GM12878 (cell line): ENCODE results near the gene CNR2. TPM values are rescaled to one million over a fixed set of nuclear protein-coding genes. Genes with fewer than 3 reads are reported as not detected.
A peak's percentile ranks its signal among the peaks of the same experiment; 100 is the strongest.

Source experiments
- ATF2 ChIP-seq: IDR thresholded peaks from 2 replicates; pipeline ENCODE4 v1.6.1; 2012; ENCODE audit warnings: low read length, inconsistent platforms
- ATF3 ChIP-seq: IDR thresholded peaks from 2 replicates; pipeline ENCODE4 v1.6.1; 2011; ENCODE audit warnings: low read depth, mild to moderate bottlenecking, low read length, moderate library complexity, borderline replicate concordance; ENCODE audit errors: extremely low read depth
- BCL3 ChIP-seq: IDR thresholded peaks from 2 replicates; pipeline ENCODE4 v1.6.1; 2011; ENCODE audit warnings: borderline replicate concordance, low read depth, mild to moderate bottlenecking, moderate library complexity, low read length; ENCODE audit not compliant: insufficient read depth, poor library complexity, severe bottlenecking
- EED ChIP-seq: sonication (generic); IDR thresholded peaks from 2 replicates; pipeline ENCODE4 v1.6.1; 2016; ENCODE audit warnings: antibody characterized with exemption, low read depth
- ELK1 ChIP-seq: IDR thresholded peaks from 2 replicates; pipeline ENCODE4 v1.6.1; 2012; ENCODE audit warnings: low read depth, low read length, improper control_type of control experiment
- FOXK2 ChIP-seq: fragments of 450-650 bp; IDR thresholded peaks from 2 replicates; pipeline ENCODE4 v1.6.1; 2017; ENCODE audit warnings: mild to moderate bottlenecking, moderate library complexity
- IKZF2 ChIP-seq, 2 experiments: fragments of 450-650 bp; IDR thresholded peaks; 2 replicates each; pipeline ENCODE4 v1.6.1; 2017; ENCODE audit warnings: mild to moderate bottlenecking in 2 of 2, moderate library complexity in 2 of 2
- MEF2A ChIP-seq: IDR thresholded peaks from 2 replicates; pipeline ENCODE4 v1.6.1; 2011; ENCODE audit warnings: low read depth, mild to moderate bottlenecking, low read length, moderate library complexity; ENCODE audit not compliant: insufficient read depth
- MLLT1 ChIP-seq: fragments of 450-650 bp; IDR thresholded peaks from 2 replicates; pipeline ENCODE4 v1.6.1; 2016; ENCODE audit warnings: mild to moderate bottlenecking
- PAX5 ChIP-seq: IDR thresholded peaks from 2 replicates; pipeline ENCODE4 v1.6.1; 2011; ENCODE audit warnings: low read depth, low read length, borderline replicate concordance
- SMC3 ChIP-seq: IDR thresholded peaks from 2 replicates; pipeline ENCODE4 v1.6.1; 2011; ENCODE audit warnings: low read length, improper control_type of control experiment, borderline replicate concordance
- USF2 ChIP-seq: IDR thresholded peaks from 2 replicates; pipeline ENCODE4 v1.6.1; 2011; ENCODE audit warnings: low read depth, low read length, improper control_type of control experiment, borderline replicate concordance
- ZBED1 ChIP-seq: IDR thresholded peaks from 2 replicates; pipeline ENCODE4 v1.6.1; 2016; ENCODE audit warnings: borderline replicate concordance
- ZZZ3 ChIP-seq: IDR thresholded peaks from 2 replicates; pipeline ENCODE4 v1.6.1; 2011; ENCODE audit warnings: low read depth; ENCODE audit not compliant: control insufficient read depth, insufficient read length
- polyA plus RNA-seq, 11 experiments: library from polyadenylated mRNA; depleted of rRNA in 4 of 11; unstranded in 6 of 11; stranded (reverse) in 5 of 11; fragments of >200 nt; fragmentation: Nextera tagmentation in 4 of 11; fragmentation: Illumina TruSeq in 1 of 11; extraction: Ambion mirVana in 4 of 11; extraction: Trizol in 1 of 11; gene quantifications; 1 replicate in 1 of 11; 2 replicates in 10 of 11; pipeline versions ENCODE4 v1.2.1 to v1.2.3, GENCODE V29; 2011 to 2016; ENCODE audit warnings: inconsistent platforms in 2 of 11, missing spikeins in 2 of 11, low read depth in 1 of 11
- total RNA-seq, 4 experiments: library from RNA; depleted of rRNA in 3 of 4; stranded (reverse); fragments of >200 nt in 3 of 4; fragmentation: Illumina TruSeq in 1 of 4; extraction: Trizol in 1 of 4; gene quantifications; 2 replicates each; pipeline versions ENCODE4 v1.2.1 to v1.2.3, GENCODE V29; 2013 to 2021

The CNR2 gene
- total and polyA plus RNA-seq, 10 of the 15 experiments (the other 5 are each of a cell fraction or from before 2014, with no cell fraction given): 0.46 to 19.8 (median 12.2) TPM

- TF ChIP-seq MLLT1 (peak; percentile 75; the same call in 1 of the 2 replicates), USF2 (peak; percentile 65), ATF3 (peak; percentile 62; the same call in 1 of the 2 replicates), IKZF2 (IDR thresholded peaks at IDR 0.05) (peak; percentile 19 to 24; a peak in 2 of 4 replicates), EED (peak; percentile 86), ZZZ3 (no peak), ELK1 (peak; percentile 11; the same call in 1 of the 2 replicates), SMC3 (peak; percentile 23; the same call in 1 of the 2 replicates), MEF2A (peak; percentile 77), FOXK2 (no peak), BCL3 (peak; percentile 59), ZBED1 (no peak), PAX5 (peak; percentile 16; the same call in 1 of the 2 replicates), ATF2 (no peak)
Observed at GRCh38 chr1:23910553-23911246, 2.5 kb downstream of the CNR2 start (continued).
